H9 (cell line): Measurements from ENCODE around the gene APLN. TPM values are rescaled to one million over a fixed set of nuclear protein-coding genes. Genes with fewer than 3 reads are reported as not detected.

Experiments used
- DNase-seq: peaks from one replicate; pipeline ENCODE4 v3.0.0-alpha.2; 2017
- H2AFZ ChIP-seq: one replicate; pipeline ENCODE4 v1.6.1; 2013; ENCODE audit warnings: mild to moderate bottlenecking, low read length, control low read depth, moderate library complexity
- H2AK5ac ChIP-seq: 2 replicates; pipeline ENCODE4 v1.6.1; 2013; ENCODE audit warnings: low read length, control low read depth, mixed read lengths; ENCODE audit not compliant: insufficient read length
- H2BK120ac ChIP-seq: one replicate; pipeline ENCODE4 v1.6.1; 2013; ENCODE audit warnings: low read depth, mild to moderate bottlenecking, low read length, control low read depth, inconsistent platforms; ENCODE audit not compliant: poor library complexity, severe bottlenecking
- H2BK12ac ChIP-seq: 2 replicates; pipeline ENCODE4 v1.6.1; 2013; ENCODE audit warnings: low read length, control low read depth, mixed read lengths, low read depth; ENCODE audit not compliant: insufficient read length
- H2BK15ac ChIP-seq: 2 replicates; pipeline ENCODE4 v1.6.1; 2013; ENCODE audit warnings: low read depth, low read length, control low read depth
- H2BK20ac ChIP-seq: one replicate; pipeline ENCODE4 v1.6.1; 2013; ENCODE audit warnings: low read depth, mild to moderate bottlenecking, low read length, control low read depth, inconsistent platforms; ENCODE audit not compliant: poor library complexity, severe bottlenecking
- H2BK5ac ChIP-seq: 2 replicates; pipeline ENCODE4 v1.6.1; 2013; ENCODE audit warnings: low read length, control low read depth, mixed read lengths; ENCODE audit not compliant: insufficient read length
- H3K14ac ChIP-seq: 2 replicates; pipeline ENCODE4 v1.6.1; 2013; ENCODE audit warnings: low read length, control low read depth; ENCODE audit not compliant: insufficient read depth
- H3K18ac ChIP-seq: 2 replicates; pipeline ENCODE4 v1.6.1; 2013; ENCODE audit warnings: low read depth, mild to moderate bottlenecking, mixed read lengths, low read length, control low read depth; ENCODE audit not compliant: insufficient read length
- H3K23ac ChIP-seq: 2 replicates; pipeline ENCODE4 v1.6.1; 2013; ENCODE audit warnings: low read length, control low read depth, mixed read lengths, low read depth; ENCODE audit not compliant: insufficient read length
- H3K23me2 ChIP-seq: 2 replicates; pipeline ENCODE4 v1.6.1; 2013; ENCODE audit warnings: low read depth, mild to moderate bottlenecking, mixed read lengths, low read length, control low read depth; ENCODE audit not compliant: insufficient read length, poor library complexity, severe bottlenecking
- H3K27ac ChIP-seq: 2 replicates; pipeline ENCODE4 v1.5.1; 2013; ENCODE audit warnings: low read length, control low read depth, mixed read lengths, low read depth; ENCODE audit not compliant: insufficient read length
- H3K27me3 ChIP-seq: 2 replicates; pipeline ENCODE4 v1.6.1; 2013; ENCODE audit warnings: low read length, control low read depth, inconsistent platforms; ENCODE audit not compliant: insufficient read depth
- H3K4ac ChIP-seq: 2 replicates; pipeline ENCODE4 v1.6.1; 2013; ENCODE audit warnings: low read depth, mild to moderate bottlenecking, control low read depth, inconsistent platforms, low read length, moderate library complexity
- H3K4me1 ChIP-seq: 2 replicates; pipeline ENCODE4 v1.6.1; 2013; ENCODE audit warnings: low read length, control low read depth, inconsistent platforms; ENCODE audit not compliant: insufficient read depth
- H3K4me2 ChIP-seq: 2 replicates; pipeline ENCODE4 v1.6.1; 2013; ENCODE audit warnings: low read length, control low read depth, mixed read lengths; ENCODE audit not compliant: insufficient read length, insufficient read depth
- H3K56ac ChIP-seq: 2 replicates; pipeline ENCODE4 v1.6.1; 2013; ENCODE audit warnings: low read depth, mild to moderate bottlenecking, mixed read lengths, low read length, control low read depth; ENCODE audit not compliant: insufficient read length
- H3K79me1 ChIP-seq: 2 replicates; pipeline ENCODE4 v1.6.1; 2013; ENCODE audit warnings: low read depth, mild to moderate bottlenecking, moderate library complexity, low read length, control low read depth, inconsistent platforms; ENCODE audit not compliant: insufficient read depth, poor library complexity, severe bottlenecking
- H3K79me2 ChIP-seq: 2 replicates; pipeline ENCODE4 v1.6.1; 2013; ENCODE audit warnings: low read length, control low read depth, inconsistent platforms; ENCODE audit not compliant: insufficient read depth
- H3K9ac ChIP-seq: 2 replicates; pipeline ENCODE4 v1.6.1; 2013; ENCODE audit warnings: low read length, control low read depth, mixed read lengths; ENCODE audit not compliant: insufficient read length; ENCODE audit errors: extremely low read depth
- H3K9me3 ChIP-seq: one replicate; pipeline ENCODE4 v1.6.1; 2013; ENCODE audit warnings: low read depth, low read length, inconsistent platforms; ENCODE audit not compliant: control insufficient read depth
- H3T11ph ChIP-seq: one replicate; pipeline ENCODE4 v1.6.1; 2013; ENCODE audit warnings: mild to moderate bottlenecking, low read length, control low read depth, inconsistent platforms
- H4K20me1 ChIP-seq: one replicate; pipeline ENCODE4 v1.6.1; 2013; ENCODE audit not compliant: control insufficient read depth, insufficient read length, insufficient read depth
- H4K5ac ChIP-seq: 2 replicates; pipeline ENCODE4 v1.6.1; 2013; ENCODE audit warnings: low read depth, mild to moderate bottlenecking, mixed read lengths, low read length, control low read depth; ENCODE audit not compliant: insufficient read length
- H4K8ac ChIP-seq: replicated peaks from 2 replicates; pipeline ENCODE4 v1.6.1; 2013; ENCODE audit warnings: low read length, control low read depth, mixed read lengths, low read depth; ENCODE audit not compliant: insufficient read length
- H4K91ac ChIP-seq: 2 replicates; pipeline ENCODE4 v1.6.1; 2013; ENCODE audit warnings: low read depth, mild to moderate bottlenecking, moderate library complexity, mixed read lengths, low read length, control low read depth; ENCODE audit not compliant: insufficient read length
- H3K27ac Mint-ChIP-seq, 3 experiments: 2 replicates in 2 of 3; 3 replicates in 1 of 3; pipeline ENCODE4 v1.8.0; 2020 to 2021; ENCODE audit warnings: mixed read lengths in 3 of 3, mild to moderate bottlenecking in 1 of 3, moderate library complexity in 1 of 3
- H3K27me3 Mint-ChIP-seq: 2 replicates; pipeline ENCODE4 v1.8.0; 2021; ENCODE audit warnings: low read depth, mild to moderate bottlenecking, moderate library complexity, mixed read lengths
- H3K36me3 Mint-ChIP-seq, 3 experiments: 2 replicates in 2 of 3; 3 replicates in 1 of 3; pipeline ENCODE4 v1.8.0; 2020 to 2021; ENCODE audit warnings: low read depth in 3 of 3, mixed read lengths in 3 of 3; ENCODE audit not compliant: insufficient read depth in 1 of 3
- H3K4me1 Mint-ChIP-seq, 2 experiments: 2 replicates each; pipeline ENCODE4 v1.8.0; 2020; ENCODE audit warnings: mixed read lengths in 2 of 2
- H3K4me3 Mint-ChIP-seq, 2 experiments: 2 replicates in 1 of 2; 3 replicates in 1 of 2; pipeline ENCODE4 v1.8.0; 2020 to 2021; ENCODE audit warnings: mild to moderate bottlenecking in 2 of 2, mixed read lengths in 2 of 2, moderate library complexity in 1 of 2
- H3K9me3 Mint-ChIP-seq, 2 experiments: 2 replicates in 1 of 2; 3 replicates in 1 of 2; pipeline ENCODE4 v1.8.0; 2020; ENCODE audit warnings: mild to moderate bottlenecking in 2 of 2, mixed read lengths in 2 of 2, moderate library complexity in 1 of 2
- CTCF ChIP-seq: fragments of 200-600 bp; sonication (generic); conservative IDR thresholded peaks from 3 replicates; pipeline ENCODE4 v1.8.0; 2021; ENCODE audit warnings: antibody characterized with exemption, mild to moderate bottlenecking
- total RNA-seq: library from RNA; stranded (reverse); gene quantifications from 2 replicates; pipeline ENCODE4 v1.2.1, GENCODE V29; 2021

Gene APLN
- total RNA-seq, 1 experiment from 2014 or later, result 0.24 TPM

DNA sequence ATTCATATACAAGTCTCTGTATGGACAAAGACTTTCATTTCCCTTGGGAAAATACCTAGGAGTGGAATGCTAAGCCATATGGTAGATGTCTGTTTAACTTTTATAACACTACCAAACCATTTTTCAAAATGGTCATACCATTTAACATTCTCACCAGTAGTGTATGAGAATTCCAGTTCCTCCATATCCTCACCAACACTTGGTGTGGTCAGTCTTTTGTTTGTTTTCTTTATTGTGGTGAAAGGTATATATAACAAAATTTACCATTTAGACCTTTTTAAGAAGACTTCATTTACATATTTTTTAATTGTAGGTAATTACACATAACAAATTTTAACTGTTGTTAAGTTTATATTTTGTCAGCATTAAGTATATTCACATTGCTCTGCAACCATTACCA is 12.7 kb upstream of the APLN start:
- Histone ChIP-seq H3K18ac (no peak overlapping the region), H4K91ac (no peak overlapping the region), H2AFZ (no peak overlapping the region), H3K79me1 (no peaks in the 10 kb centered on the region), H3K4ac (no peak overlapping the region), H2BK5ac (no peak overlapping the region), H3K4me2 (no peak overlapping the region), H2AK5ac (no peak overlapping the region), H4K20me1 (no peaks in the 10 kb centered on the region), H4K5ac (no peak overlapping the region), H3K14ac (no peak overlapping the region), H3K4me1 (peaks cover 7% of the 10 kb centered on the region; the same call in 1 of the 2 replicates), H2BK12ac (no peak overlapping the region), H3K23ac (no peak overlapping the region), H3K23me2 (no peaks in the 10 kb centered on the region), H3K27ac (no peak overlapping the region), H3T11ph (no peak overlapping the region), H3K56ac (no peak overlapping the region), H4K8ac (no peak overlapping the region), H3K9ac (no peak overlapping the region), H3K79me2 (no peaks in the 10 kb centered on the region), H2BK15ac (no peak overlapping the region), H3K27me3 (no peaks in the 10 kb centered on the region), H2BK20ac (no peak overlapping the region), H3K9me3 (no peaks in the 10 kb centered on the region), H2BK120ac (no peak overlapping the region)
- H3K27me3 Mint-ChIP-seq, result peaks cover 10% of the 10 kb centered on the region
- peaks cover 14 to 16% of the 10 kb centered on the region in 2 experiments for H3K4me1 Mint-ChIP-seq
- peaks cover 17 to 32% of the 10 kb centered on the region in 2 experiments for H3K9me3 Mint-ChIP-seq
- no peak for TF ChIP-seq CTCF
- peaks cover 2 to 4% (median 2%) of the 10 kb centered on the region in 3 experiments; a peak in 6 of 7 replicates for H3K36me3 Mint-ChIP-seq
- DNase-seq, result no peak
- H3K27ac Mint-ChIP-seq, result no peak overlapping the region
- H3K4me3 Mint-ChIP-seq, result no peak overlapping the region
